ENCODE measurements around the gene HOXD13. TPM values are rescaled to one million over a fixed set of nuclear protein-coding genes. Genes with fewer than 3 reads are reported as not detected.

HOXD13 gene
- polyA plus RNA-seq (2011; rRNA removed): not detected in 2 replicates
- not detected in 2 replicates for polyA minus RNA-seq (2011; rRNA and poly(A)+ RNA removed)

GRCh38 chr2:176092270-176093144, at the start of gene HOXD13:
TSS of gene HOXD13 (plus strand) at chr2:176092721. CDS start at chr2:176092891, 170 bp downstream.
- Histone ChIP-seq H3K4me3 (ENCODE audit: low read depth, low read length) (no peak within 1 kb of the TSS), H3K27me3 (ENCODE audit: control insufficient read depth, insufficient read depth, low read length) (peaks cover 78% of the 10 kb centered on the region), H3K27ac (ENCODE audit: low read depth, low read length) (no peak within 1 kb of the TSS), H3K9me3 (ENCODE audit: control insufficient read depth, insufficient read depth, low read length) (peaks cover 13% of the 10 kb centered on the region; the same call in 1 of the 2 replicates)
- TF ChIP-seq CTCF (IDR thresholded peaks at IDR 0.05; ENCODE audit: low read depth, low read length): no peak
- ChIA-PET POLR2A (no interaction called here), CTCF (interaction anchor here (1.0 kb wide), 1 partner anchor 403 kb away, joined by 3 read pairs; no protein-coding TSS in a partner anchor)
- no peak for DNase-seq (ENCODE audit: low read depth, low spot score)

DNA sequence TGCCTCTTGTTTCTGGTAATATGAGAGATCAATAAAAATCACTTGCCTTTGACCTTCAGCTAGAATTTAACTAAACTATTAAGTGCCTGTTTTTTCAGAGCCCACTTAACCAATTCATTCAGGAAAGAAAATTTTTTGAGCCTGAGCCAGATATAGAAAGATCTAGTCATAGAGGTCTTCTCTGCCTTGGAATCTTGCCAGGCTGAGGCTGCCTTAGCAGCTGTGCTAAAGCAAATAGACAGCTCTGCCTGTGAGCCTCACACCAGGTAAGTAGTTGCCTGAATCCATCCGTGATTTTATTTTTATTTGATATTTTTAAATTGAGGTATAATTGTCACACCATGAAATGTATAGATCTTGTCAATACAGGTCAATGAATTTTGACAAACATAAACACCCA, 36.1 kb upstream of the HOXD13 start:
- Histone ChIP-seq H3K4me3 (ENCODE audit: low read depth, low read length) (no peak overlapping the region), H3K9me3 (ENCODE audit: control insufficient read depth, insufficient read depth, low read length) (no peaks in the 10 kb centered on the region), H3K27me3 (ENCODE audit: control insufficient read depth, insufficient read depth, low read length) (no peaks in the 10 kb centered on the region), H3K27ac (ENCODE audit: low read depth, low read length) (no peak overlapping the region)
- no peak for DNase-seq (ENCODE audit: low read depth, low spot score)
- POLR2A ChIA-PET: no interaction called here
- CTCF ChIA-PET: no interaction called here
- TF ChIP-seq CTCF (IDR thresholded peaks at IDR 0.05; ENCODE audit: low read depth, low read length): no peak

DNA sequence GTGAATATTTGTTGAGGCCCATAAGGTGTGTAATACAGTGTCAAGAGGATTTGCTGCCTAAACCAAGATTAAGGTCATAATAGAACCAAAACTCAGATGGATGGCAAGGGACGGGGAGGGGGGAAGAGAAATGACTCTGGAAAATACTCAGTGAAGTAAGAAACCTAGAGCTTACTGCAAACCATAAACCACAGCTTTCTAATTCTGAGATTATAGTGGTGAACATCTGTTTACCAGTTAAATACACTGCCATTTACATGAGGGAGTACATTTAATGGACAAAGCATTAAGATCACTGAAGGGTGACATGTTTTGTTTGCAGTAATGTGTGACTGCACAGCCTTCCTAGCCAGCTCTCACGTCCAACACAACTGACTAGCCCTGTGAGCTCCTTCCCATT, 28.6 kb upstream of the HOXD13 start:
- no peak for TF ChIP-seq CTCF (IDR thresholded peaks at IDR 0.05; ENCODE audit: low read depth, low read length)
- peaks cover 3% of the 10 kb centered on the region; the same call in 1 of the 2 replicates for H3K9me3 ChIP-seq (ENCODE audit: control insufficient read depth, insufficient read depth, low read length)
- POLR2A ChIA-PET: no interaction called here
- no peak overlapping the region for H3K27ac ChIP-seq (ENCODE audit: low read depth, low read length)
- H3K27me3 ChIP-seq (ENCODE audit: control insufficient read depth, insufficient read depth, low read length): peaks cover 28% of the 10 kb centered on the region
- H3K4me3 ChIP-seq (ENCODE audit: low read depth, low read length): no peak overlapping the region
- DNase-seq (ENCODE audit: low read depth, low spot score): no peak
- CTCF ChIA-PET: interaction anchor here (1.0 kb wide), 1 partner anchor 33 kb away, joined by 3 read pairs; no protein-coding TSS in a partner anchor

- no peak for DNase-seq (ENCODE audit: low read depth, low spot score)
- no peak overlapping the region for H3K27ac ChIP-seq (ENCODE audit: low read depth, low read length)
- POLR2A ChIA-PET: no interaction called here
- H3K27me3 ChIP-seq (ENCODE audit: control insufficient read depth, insufficient read depth, low read length): peaks cover 53% of the 10 kb centered on the region
- peaks cover 3% of the 10 kb centered on the region; the same call in 1 of the 2 replicates for H3K9me3 ChIP-seq (ENCODE audit: control insufficient read depth, insufficient read depth, low read length)
- no peak overlapping the region for H3K4me3 ChIP-seq (ENCODE audit: low read depth, low read length)
- CTCF ChIA-PET: no interaction called here
- no peak for TF ChIP-seq CTCF (IDR thresholded peaks at IDR 0.05; ENCODE audit: low read depth, low read length)
These were observed 25.6 kb upstream of the HOXD13 start for GRCh38 chr2:176066645-176067588.

All from AG04450 (cell line).